ENCODE results near the gene PIGK. TPM values are rescaled to one million over a fixed set of nuclear protein-coding genes. Genes with fewer than 3 reads are reported as not detected.

The PIGK gene
- polyA plus RNA-seq, 3 donors from 2014 or later, result 54.1 to 74.8 (median 55.1) TPM

DNA sequence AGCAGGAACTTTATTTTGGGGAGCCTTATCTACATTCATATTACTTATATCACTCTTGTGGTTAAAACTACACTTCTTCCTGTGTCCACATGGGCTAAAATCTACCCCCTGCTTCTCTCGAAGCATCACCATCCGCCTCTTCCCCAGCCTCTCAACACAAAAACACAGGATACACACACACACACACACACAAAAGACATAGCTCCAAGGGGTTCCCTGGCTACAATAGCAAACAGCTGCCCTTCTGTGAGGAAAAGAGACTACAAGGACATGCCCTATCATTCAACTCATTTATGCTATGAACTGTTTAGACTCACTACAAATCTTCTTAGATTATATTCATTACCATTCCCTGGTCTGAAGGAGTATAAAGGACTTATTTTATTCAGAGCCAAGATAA lies 155.0 kb downstream of the PIGK start:
- Mint-ChIP-seq H3K4me1 (no peaks in the 10 kb centered on the region), H3K4me3 (no peak overlapping the region), H3K27me3 (ENCODE audit: low read depth in 3 of 3) (peaks cover 0 to 7% (median 6%) of the 10 kb centered on the region in 3 donors), H3K27ac (no peak overlapping the region), H3K36me3 (no peaks in the 10 kb centered on the region), H3K9me3 (no peaks in the 10 kb centered on the region)
- DNase-seq, result no peak

- Mint-ChIP-seq H3K27ac (no peak overlapping the region), H3K4me1 (no peaks in the 10 kb centered on the region), H3K9me3 (no peaks in the 10 kb centered on the region), H3K36me3 (no peaks in the 10 kb centered on the region), H3K27me3 (ENCODE audit: low read depth in 3 of 3) (peaks cover 0 to 7% (median 6%) of the 10 kb centered on the region in 3 donors), H3K4me3 (no peak overlapping the region)
- DNase-seq, result no peak
Observed at GRCh38 chr1:77063118-77063517, 156.1 kb downstream of the PIGK start.

- no peak overlapping the region for H3K4me3 Mint-ChIP-seq
- H3K4me1 Mint-ChIP-seq, result no peaks in the 10 kb centered on the region
Observed at GRCh38 chr1:77061162-77061561, 158.1 kb downstream of the PIGK start.

GRCh38 chr1:77060000-77060399 lies 159.2 kb downstream of the PIGK start:
- Mint-ChIP-seq H3K4me1 (no peaks in the 10 kb centered on the region), H3K9me3 (no peaks in the 10 kb centered on the region), H3K27ac (no peak overlapping the region), H3K27me3 (ENCODE audit: low read depth in 3 of 3) (peaks cover 0 to 9% (median 4%) of the 10 kb centered on the region in 3 donors), H3K4me3 (no peak overlapping the region), H3K36me3 (no peaks in the 10 kb centered on the region)
- no peak for DNase-seq

More at GRCh38 chr1:77061162-77061561, 158.1 kb downstream of the PIGK start:
- H3K36me3 Mint-ChIP-seq, result no peaks in the 10 kb centered on the region
- peaks cover 0 to 9% (median 6%) of the 10 kb centered on the region in 3 donors for H3K27me3 Mint-ChIP-seq (ENCODE audit: low read depth in 3 of 3)
- no peaks in the 10 kb centered on the region for H3K9me3 Mint-ChIP-seq
- no peak for DNase-seq
- no peak overlapping the region for H3K27ac Mint-ChIP-seq

DNA sequence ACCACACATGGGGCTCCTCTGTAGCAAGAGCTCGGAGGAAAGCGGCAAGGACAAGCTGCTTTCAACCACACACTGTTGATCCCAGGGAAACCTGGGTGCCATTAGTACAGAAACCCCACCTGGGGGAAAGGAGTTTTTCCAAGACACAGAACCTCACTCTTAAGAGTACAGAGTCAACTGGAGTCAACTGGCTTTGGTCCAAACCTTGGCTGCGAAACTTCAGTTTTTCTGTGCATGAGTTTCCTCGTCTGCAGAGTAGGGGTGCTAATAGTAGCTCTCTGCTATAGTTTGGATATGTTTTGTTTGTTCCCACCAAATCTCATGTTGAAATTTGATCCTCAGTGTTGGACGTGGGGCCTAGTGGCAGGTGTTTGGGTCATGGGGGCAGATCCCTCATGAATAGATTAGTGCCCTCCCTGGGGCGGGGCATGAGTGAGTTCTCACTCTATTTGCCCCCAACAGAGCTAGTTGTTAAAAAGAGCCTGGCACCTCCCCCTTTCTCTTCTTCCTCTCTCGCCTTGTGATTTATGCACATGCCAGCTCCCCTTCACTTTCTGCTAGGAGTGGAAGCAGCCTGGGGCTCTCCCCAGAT lies 161.1 kb downstream of the PIGK start:
- H3K27ac Mint-ChIP-seq, result no peak overlapping the region
- DNase-seq, result no peak
- peaks cover 0 to 9% (median 2%) of the 10 kb centered on the region in 3 donors for H3K27me3 Mint-ChIP-seq (ENCODE audit: low read depth in 3 of 3)
- H3K4me3 Mint-ChIP-seq, result no peak overlapping the region
- no peaks in the 10 kb centered on the region for H3K9me3 Mint-ChIP-seq
- no peaks in the 10 kb centered on the region for H3K36me3 Mint-ChIP-seq
- H3K4me1 Mint-ChIP-seq, result no peaks in the 10 kb centered on the region

- Mint-ChIP-seq H3K27me3 (ENCODE audit: low read depth in 3 of 3) (peaks cover 0 to 9% (median 2%) of the 10 kb centered on the region in 3 donors), H3K4me3 (no peak overlapping the region), H3K9me3 (no peaks in the 10 kb centered on the region), H3K36me3 (no peaks in the 10 kb centered on the region), H3K4me1 (no peaks in the 10 kb centered on the region), H3K27ac (no peak overlapping the region)
- no peak for DNase-seq
Observed at GRCh38 chr1:77056525-77056924, 162.7 kb downstream of the PIGK start.

- Mint-ChIP-seq H3K9me3 (no peaks in the 10 kb centered on the region), H3K4me3 (no peak overlapping the region), H3K36me3 (no peaks in the 10 kb centered on the region), H3K27ac (no peak overlapping the region), H3K27me3 (ENCODE audit: low read depth in 3 of 3) (peaks cover 0 to 2% (median under 1%) of the 10 kb centered on the region in 3 donors), H3K4me1 (peaks cover 14 to 22% of the 10 kb centered on the region in 2 donors)
- no peak for DNase-seq
Observed at GRCh38 chr1:77051425-77051824, 167.8 kb downstream of the PIGK start.

GRCh38 chr1:77048615-77049005 lies 170.6 kb downstream of the PIGK start:
- Mint-ChIP-seq H3K27ac (no peak overlapping the region), H3K4me3 (peak overlapping the region in 2 of 5 donors; percentile 2 to 12), H3K9me3 (no peaks in the 10 kb centered on the region)

GRCh38 chr1:77047978-77048614 lies 171.1 kb downstream of the PIGK start:
- H3K9me3 Mint-ChIP-seq, result no peaks in the 10 kb centered on the region
- H3K27me3 Mint-ChIP-seq (ENCODE audit: low read depth in 3 of 3), result peaks cover 0 to 4% (median 3%) of the 10 kb centered on the region in 3 donors
- H3K36me3 Mint-ChIP-seq, result no peaks in the 10 kb centered on the region
- peak overlapping the region; percentile 1 to 22 (median 12) for H3K4me3 Mint-ChIP-seq
- no peak for DNase-seq
- peaks cover 14 to 22% of the 10 kb centered on the region in 2 donors for H3K4me1 Mint-ChIP-seq
- peak overlapping the region in 1 of 6 donors; percentile 18 for H3K27ac Mint-ChIP-seq

More at GRCh38 chr1:77048615-77049005, 170.6 kb downstream of the PIGK start:
- H3K4me1 Mint-ChIP-seq, result peaks cover 14 to 22% of the 10 kb centered on the region in 2 donors
- no peak for DNase-seq
- no peaks in the 10 kb centered on the region for H3K36me3 Mint-ChIP-seq
- H3K27me3 Mint-ChIP-seq (ENCODE audit: low read depth in 3 of 3), result peaks cover 0 to 4% (median 2%) of the 10 kb centered on the region in 3 donors

- peaks cover 0 to 5% (median 4%) of the 10 kb centered on the region in 3 donors for H3K27me3 Mint-ChIP-seq (ENCODE audit: low read depth in 3 of 3)
- H3K9me3 Mint-ChIP-seq, result no peaks in the 10 kb centered on the region
- no peak for DNase-seq
- peaks cover 14 to 22% of the 10 kb centered on the region in 2 donors for H3K4me1 Mint-ChIP-seq
- H3K4me3 Mint-ChIP-seq, result peak overlapping the region in 2 of 5 donors; percentile 11 to 12
- H3K36me3 Mint-ChIP-seq, result no peaks in the 10 kb centered on the region
- H3K27ac Mint-ChIP-seq, result no peak overlapping the region
Observed at GRCh38 chr1:77047575-77047974, 171.7 kb downstream of the PIGK start.

DNA sequence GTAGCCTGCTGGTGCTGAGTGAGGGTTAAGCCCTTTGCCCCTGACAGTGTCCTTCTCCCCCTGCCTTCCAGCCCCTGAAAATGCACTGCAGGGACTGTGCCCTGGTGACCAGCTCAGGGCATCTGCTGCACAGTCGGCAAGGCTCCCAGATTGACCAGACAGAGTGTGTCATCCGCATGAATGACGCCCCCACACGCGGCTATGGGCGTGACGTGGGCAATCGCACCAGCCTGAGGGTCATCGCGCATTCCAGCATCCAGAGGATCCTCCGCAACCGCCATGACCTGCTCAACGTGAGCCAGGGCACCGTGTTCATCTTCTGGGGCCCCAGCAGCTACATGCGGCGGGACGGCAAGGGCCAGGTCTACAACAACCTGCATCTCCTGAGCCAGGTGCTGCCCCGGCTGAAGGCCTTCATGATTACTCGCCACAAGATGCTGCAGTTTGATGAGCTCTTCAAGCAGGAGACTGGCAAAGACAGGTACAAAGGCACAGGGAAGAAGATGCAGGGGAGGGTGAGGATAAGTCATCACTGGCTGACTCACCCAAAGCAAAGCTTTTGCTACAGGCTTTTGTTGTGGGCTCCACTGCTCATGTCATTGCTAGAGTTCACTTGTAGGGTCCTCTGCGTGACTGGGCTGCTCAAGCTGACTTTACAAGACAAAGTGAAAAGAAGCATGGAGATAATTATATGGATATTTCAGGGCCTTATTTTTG lies 174.9 kb downstream of the PIGK start:
- H3K27ac Mint-ChIP-seq, result no peak overlapping the region
- H3K36me3 Mint-ChIP-seq, result no peaks in the 10 kb centered on the region
- H3K4me1 Mint-ChIP-seq, result peaks cover 14 to 22% of the 10 kb centered on the region in 2 donors
- H3K4me3 Mint-ChIP-seq, result no peak overlapping the region
- peaks cover 0 to 4% (median 0%) of the 10 kb centered on the region in 6 donors for H3K9me3 Mint-ChIP-seq
- peaks cover 1 to 7% (median 6%) of the 10 kb centered on the region in 3 donors for H3K27me3 Mint-ChIP-seq (ENCODE audit: low read depth in 3 of 3)
- no peak for DNase-seq

GRCh38 chr1:77040826-77041225 lies 178.4 kb downstream of the PIGK start:
- H3K27ac Mint-ChIP-seq, result no peak overlapping the region
- DNase-seq, result no peak
- peaks cover 0 to 4% (median 0%) of the 10 kb centered on the region in 3 donors for H3K36me3 Mint-ChIP-seq
- H3K9me3 Mint-ChIP-seq, result peaks cover 1 to 6% (median 4%) of the 10 kb centered on the region in 6 donors
- H3K4me1 Mint-ChIP-seq, result no peaks in the 10 kb centered on the region
- H3K27me3 Mint-ChIP-seq (ENCODE audit: low read depth in 3 of 3), result peaks cover 1 to 7% (median 6%) of the 10 kb centered on the region in 3 donors
- H3K4me3 Mint-ChIP-seq, result no peak overlapping the region

DNA sequence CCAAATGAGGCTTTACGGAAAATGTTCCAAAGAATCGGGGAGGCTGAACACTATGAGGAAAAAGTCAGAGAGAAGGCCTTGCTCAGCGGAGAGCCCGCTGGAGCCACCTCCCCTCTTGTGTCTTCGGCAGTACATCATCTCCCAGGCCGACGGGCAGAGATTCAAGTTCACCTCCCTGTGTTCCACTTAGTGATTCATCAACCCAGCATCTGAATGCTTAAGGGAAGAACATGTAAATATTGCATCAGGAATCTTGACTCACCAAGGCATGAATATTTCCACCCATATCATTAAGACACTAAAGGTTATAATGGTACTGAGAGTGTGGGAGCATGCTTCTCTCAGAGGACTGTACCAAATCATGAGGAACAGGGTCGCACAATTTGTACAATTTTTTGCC lies 179.5 kb downstream of the PIGK start:
- Mint-ChIP-seq H3K27me3 (ENCODE audit: low read depth in 3 of 3) (peaks cover 1 to 7% (median 4%) of the 10 kb centered on the region in 3 donors), H3K4me3 (no peak overlapping the region), H3K27ac (no peak overlapping the region), H3K9me3 (peaks cover 1 to 6% (median 4%) of the 10 kb centered on the region in 6 donors), H3K4me1 (no peaks in the 10 kb centered on the region), H3K36me3 (peaks cover 0 to 4% (median 0%) of the 10 kb centered on the region in 3 donors)
- DNase-seq, result no peak

- DNase-seq, result no peak
- H3K4me3 Mint-ChIP-seq, result no peak overlapping the region
- peaks cover 1 to 7% (median 4%) of the 10 kb centered on the region in 3 donors for H3K27me3 Mint-ChIP-seq (ENCODE audit: low read depth in 3 of 3)
- H3K36me3 Mint-ChIP-seq, result peaks cover 0 to 4% (median 0%) of the 10 kb centered on the region in 3 donors
- no peak overlapping the region for H3K27ac Mint-ChIP-seq
- H3K9me3 Mint-ChIP-seq, result peaks cover 1 to 6% (median 4%) of the 10 kb centered on the region in 6 donors
- H3K4me1 Mint-ChIP-seq, result no peaks in the 10 kb centered on the region
Observed at GRCh38 chr1:77039111-77039510, 180.1 kb downstream of the PIGK start.
